Right lung (tissue), 5 donors: ENCODE results near the gene MEIS3. TPM values are rescaled to one million over a fixed set of nuclear protein-coding genes. Genes with fewer than 3 reads are reported as not detected.

Source experiments
- DNase-seq, 2 donors: peaks; one replicate each; pipeline ENCODE4 v3.0.0-alpha.2; 2013
- polyA plus RNA-seq, 5 donors: library from polyadenylated mRNA; unstranded; fragments of 120-200 nt; gene quantifications; one replicate each; pipeline versions ENCODE4 v1.2.1 to v1.2.3, GENCODE V29; 2013; ENCODE audit warnings: inconsistent platforms in 1 of 5, low replicate concordance in 1 of 5; ENCODE audit not compliant: insufficient read length in 5 of 5, insufficient read depth in 1 of 5

Gene MEIS3
- polyA plus RNA-seq, 5 donors: 20.6 to 35.7 (median 27.4) TPM

GRCh38 chr19:47436712-47437401 lies 17.5 kb upstream of the MEIS3 start:
- peak in 1 of 2 donors; percentile 50 for DNase-seq

DNA sequence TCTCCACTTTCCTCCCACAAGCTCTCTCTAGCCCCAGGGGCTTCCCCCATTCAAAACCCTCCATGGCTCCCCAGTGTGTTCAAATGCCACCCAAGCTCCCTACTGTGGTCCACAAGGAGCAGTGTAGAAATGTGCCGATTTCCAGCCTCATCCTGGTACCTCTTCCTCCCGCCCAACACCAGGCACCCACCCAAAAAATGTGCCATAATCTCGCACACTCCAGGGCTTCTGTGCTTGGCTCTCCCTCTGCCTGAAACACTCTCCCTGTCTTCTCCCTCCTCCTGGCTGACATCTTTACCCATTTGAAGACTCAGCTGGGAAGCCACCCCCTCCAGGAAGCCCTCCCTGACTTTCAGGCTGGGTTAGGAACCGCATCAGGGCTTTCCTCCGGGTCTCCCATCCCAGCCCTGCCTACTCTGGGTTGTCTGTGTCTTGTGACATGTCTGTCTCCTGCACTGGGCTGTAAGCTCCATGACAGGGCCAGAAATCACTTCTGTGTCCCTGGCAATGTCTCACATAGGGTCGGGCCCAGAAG lies 16.6 kb upstream of the MEIS3 start:
- DNase-seq: no peak

DNA sequence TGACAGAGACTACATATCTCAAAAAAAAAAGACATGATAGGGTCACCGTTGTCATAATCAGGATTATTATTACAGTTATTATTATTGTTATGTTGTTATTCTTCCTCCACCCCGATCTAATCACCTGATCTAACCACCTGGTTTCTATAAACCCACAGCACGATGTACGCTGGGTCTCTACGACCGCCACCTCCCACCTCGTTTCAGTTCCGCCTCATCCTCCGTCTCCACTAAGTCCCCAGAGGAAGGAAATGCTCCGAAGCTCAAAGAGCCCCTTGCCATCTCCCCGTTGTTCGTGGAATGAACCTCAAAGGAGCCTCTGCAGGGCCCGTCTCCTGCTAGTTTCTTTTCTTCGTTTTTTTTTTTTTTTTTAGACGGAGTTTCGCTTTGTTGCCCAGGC lies 15.9 kb upstream of the MEIS3 start:
- DNase-seq: no peak

DNA sequence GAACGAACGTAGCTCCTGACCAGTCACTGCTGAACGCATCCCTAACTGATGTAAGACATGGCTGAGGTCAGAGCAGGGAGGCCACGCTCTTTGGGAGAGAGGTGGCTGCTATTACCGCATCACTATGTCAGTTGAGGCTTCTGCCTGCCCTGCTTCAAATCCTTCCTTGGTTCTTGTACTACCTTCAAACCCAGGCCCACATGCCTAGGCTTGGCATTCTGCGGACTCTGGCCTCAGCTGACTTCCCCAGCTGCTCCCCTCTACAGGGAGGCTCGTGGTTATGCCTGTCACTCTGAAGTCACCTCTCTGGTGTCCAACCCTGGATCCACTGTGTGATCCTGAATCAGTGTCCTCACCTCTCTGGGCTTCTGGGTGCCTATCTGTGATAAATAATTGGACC lies 14.8 kb upstream of the MEIS3 start:
- DNase-seq: no peak

DNA sequence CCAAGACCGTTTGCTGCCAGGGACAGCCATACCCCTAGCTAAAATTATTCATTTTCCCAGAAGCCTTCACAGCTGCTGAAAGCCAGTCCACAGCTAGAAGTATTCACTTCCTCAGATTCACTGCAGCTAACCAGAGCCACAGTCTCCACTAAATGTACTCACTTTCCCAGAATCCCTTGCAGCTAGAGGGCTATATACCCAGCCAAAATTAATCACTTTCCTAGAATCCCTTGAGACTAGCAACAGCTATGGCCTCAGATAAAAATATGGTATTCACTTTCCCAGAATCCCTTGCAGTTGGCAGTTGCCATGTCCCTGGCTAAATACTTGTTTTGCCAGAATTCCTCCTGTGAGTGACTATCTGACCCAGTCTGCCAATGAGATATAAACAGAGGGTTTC lies 13.8 kb upstream of the MEIS3 start:
- DNase-seq: no peak

DNA sequence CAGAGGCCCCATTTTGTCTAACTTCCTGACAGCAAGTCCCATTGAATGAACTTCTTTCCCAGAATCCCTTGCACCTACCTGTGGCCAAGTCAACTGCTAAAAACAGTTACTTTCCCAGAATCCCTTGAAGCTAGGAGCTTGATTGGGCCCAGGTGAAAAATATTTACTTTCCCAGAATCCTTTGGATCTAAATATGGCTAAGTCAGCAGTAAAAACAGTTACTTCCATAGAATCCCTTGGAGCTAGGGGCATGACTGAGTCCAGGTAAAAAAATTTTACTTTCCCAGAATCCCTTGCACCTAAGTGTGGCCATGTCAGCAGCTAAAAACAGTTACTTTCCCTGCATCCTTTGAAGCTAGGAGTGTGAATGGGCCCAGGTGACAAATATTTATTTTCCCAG lies 13.2 kb upstream of the MEIS3 start:
- DNase-seq: no peak

DNA sequence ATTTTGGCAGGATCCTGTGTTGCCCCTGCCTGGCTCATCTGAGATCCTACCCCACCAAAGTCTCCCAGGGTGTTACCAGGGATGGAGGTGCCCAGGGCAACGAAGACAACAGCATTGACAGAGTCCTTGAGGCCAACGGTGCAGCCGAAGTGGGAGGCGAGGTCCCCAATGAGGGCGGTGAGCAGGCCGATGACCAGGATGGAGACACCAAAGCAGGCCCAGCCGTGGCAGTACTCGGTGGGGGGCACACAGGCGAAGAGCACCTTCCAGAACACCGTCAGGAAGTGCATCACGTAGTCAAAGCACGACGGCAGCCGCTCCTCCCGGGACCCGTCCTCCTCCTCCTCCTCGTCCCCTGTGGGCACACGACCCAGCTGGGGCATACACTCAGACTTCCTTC lies 12.8 kb upstream of the MEIS3 start:
- DNase-seq: no peak

GRCh38 chr19:47430041-47430802 lies 10.9 kb upstream of the MEIS3 start:
- DNase-seq: no peak

GRCh38 chr19:47429140-47429793 lies 9.9 kb upstream of the MEIS3 start:
- DNase-seq: no peak

DNA sequence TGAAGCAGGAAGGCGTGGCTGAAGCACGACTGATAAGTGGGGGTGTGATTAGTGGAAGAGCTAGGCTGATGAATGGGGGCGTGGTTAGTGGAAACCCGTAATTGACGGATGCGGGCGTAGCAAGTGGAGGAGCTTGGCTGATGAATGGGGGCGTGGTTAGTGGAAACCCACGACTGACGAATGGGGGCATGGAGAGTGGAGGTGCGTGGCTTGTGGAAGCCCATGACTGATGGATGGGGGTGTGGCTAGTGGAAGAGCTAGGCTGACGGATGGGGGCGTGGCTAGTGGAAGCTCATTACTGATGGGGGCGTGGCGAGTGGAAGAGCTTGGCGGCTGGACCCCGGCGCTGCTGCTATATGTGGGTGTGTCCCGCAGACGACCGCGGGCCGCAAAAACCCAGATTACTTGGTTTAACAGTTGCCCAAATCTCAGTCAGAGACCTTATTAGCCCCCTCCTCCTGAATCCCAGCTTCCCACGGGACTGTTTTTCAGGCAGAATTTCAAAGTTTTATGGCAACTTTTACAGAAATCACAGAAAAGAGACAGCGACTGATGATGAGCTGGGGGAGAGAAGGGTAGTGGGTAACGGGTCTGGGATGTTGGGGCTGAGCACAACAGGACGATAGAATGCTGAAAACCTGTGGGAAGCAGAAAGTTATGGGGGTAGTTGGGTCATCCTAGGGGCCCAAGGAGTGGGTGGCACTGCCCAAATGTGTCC lies 9.0 kb upstream of the MEIS3 start:
- peak; percentile 62 for DNase-seq

- no peak for DNase-seq
These were observed 8.2 kb upstream of the MEIS3 start for GRCh38 chr19:47427241-47428176.

GRCh38 chr19:47423203-47423882 lies 4.0 kb upstream of the MEIS3 start:
- DNase-seq: no peak

DNA sequence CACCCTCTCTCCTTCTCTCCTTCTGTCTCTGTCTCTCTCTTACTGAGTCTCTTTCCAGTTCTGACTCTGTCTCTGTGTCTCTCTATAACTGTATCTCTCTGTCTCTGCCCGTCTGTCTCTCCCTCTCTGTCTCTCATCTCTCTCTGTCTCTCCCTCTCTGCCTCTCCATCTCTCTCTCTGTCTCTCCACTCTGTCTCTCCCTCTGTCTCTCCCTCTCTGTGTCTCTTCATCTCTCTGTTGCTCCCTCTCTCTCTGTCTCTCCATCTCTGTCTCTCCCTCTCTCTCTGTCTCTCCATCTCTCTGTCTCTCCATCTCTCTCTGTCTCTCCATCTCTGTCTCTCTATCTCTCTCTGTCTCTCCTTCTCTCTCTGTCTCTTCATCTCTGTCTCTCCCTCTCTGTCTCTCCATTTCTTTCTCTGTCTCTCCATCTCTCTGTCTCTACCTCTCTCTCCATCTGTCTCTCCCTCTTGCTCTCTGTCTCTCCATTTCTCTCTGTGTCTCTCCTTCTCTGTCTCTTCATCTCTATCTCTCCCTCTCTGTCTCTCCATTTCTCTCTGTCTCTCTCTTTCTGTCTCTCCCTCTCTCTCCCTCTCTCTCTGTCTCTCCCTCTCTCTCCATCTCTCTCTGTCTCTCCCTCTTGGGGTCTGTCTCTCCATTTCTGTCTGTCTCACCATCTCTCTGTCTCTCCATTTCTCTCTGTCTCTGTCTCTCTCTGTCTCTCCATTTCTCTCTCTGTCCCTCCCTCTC lies 3.3 kb upstream of the MEIS3 start:
- DNase-seq: no peak

- no peak for DNase-seq
These were observed 2.6 kb upstream of the MEIS3 start for GRCh38 chr19:47421844-47422395.

DNA sequence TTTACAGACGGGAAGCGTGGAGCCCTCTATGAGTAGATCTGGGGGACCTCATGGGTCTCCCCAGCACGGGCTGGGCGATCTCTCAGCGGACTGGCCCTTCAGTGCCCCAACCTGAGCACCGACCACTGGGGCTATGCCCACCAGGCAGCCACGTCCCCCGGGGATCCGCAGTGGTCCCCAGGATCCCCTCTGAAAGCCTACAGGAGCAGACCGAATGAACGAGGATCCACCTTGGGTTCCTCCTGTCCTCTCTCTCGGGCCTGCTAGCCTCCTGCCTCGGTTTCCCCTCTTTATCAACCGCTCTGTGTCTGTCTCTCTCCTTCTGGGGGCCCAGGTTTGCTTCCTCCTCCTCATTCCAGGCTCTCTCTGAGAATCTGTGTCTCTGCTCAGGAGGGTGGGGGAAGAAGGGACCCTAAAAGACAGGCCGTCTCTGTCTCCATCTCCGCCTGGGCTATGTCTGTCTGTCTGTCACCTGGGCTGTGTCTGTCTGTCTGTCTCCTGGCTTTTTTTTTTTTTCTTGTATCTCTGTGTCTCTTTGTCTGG lies 2.0 kb upstream of the MEIS3 start:
- DNase-seq: no peak

DNA sequence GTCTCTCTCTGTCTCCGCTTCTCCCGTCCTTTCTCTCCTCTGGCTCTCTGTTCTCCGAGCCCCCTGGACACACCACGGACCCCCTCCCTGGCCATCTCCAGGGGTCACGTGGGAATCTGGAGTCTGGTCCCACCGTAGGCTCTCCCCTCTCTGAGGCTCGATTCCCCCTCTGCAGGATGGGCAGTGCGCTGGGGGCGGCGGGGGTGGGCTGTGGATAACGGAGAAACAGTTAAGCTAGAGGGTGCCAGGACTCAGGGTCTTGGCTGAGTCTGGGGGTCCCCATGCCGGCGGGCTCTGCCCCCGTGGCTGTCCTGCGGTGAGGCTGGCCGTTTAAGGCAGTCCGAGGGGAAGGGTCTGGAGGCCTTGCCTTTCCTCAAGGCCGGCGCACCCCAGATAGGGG lies 462 bp upstream of the MEIS3 start:
- no peak for DNase-seq

GRCh38 chr19:47418692-47419029 lies 666 bp downstream of the MEIS3 start:
- no peak for DNase-seq

DNA sequence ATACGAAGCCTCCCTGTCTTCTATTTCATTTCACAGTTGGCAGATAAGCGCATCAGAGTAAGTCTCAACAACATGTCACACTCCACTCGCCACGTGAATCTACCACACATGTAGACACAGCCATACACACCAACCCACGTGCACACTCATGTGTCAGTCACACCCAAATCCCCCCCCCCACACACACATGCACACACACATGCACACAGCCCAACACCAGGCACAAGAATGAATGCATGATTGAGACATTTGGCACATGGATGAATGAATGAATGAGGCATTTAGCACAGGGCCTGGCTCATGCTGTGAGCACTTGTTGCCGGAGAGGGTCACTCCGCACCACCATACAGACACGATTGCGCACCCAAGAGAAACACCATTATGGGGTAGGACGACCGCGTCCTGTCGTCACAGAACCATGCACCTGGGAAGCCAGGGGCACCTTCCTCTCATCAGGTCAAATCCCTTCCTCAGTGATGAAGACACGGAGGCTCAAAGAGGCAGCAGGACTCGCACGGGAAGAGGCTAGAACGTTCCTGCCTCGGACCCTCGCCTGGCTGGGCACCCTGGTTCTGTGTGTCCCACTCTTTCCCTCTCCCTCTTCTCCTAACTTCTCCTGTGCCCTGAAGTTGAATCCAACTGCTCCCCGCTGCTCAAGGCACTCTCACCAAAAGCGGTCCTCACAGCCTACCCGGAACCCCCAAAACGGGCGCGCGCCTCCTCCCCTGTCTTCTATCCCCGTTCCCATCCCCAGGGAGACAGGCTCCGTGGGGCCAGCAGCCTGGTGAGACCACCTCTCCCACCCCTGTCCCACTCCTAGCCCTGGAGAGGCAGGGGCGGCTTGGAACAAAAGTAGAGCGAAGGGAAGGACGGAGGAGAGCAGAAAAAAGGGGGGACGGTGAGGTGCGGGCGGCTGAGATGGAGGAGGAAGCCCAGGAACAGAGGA lies 1.3 kb downstream of the MEIS3 start:
- DNase-seq: no peak
